IMR-90 (cell line): Measurements from ENCODE around the gene CAMTA1. TPM values are rescaled to one million over a fixed set of nuclear protein-coding genes. Genes with fewer than 3 reads are reported as not detected.

ENCODE experiments used
- ATAC-seq: fragments of 200-7000 bp; cut with Tn5 transposase; 2 replicates; pipeline ENCODE4 v1.9.1; 2020; ENCODE audit warnings: low read depth, mild to moderate bottlenecking, moderate library complexity
- BruUV-seq: library from RNA; stranded (reverse); fragments of 400-500 nt; replicated peaks from 2 replicates; lab custom pipeline; 2021; lab: Mats Ljungman, UMichigan
- CTCF ChIA-PET: fragments of 300-600 bp; formaldehyde crosslinking; extraction: SDS; loops from one replicate; lab custom pipeline; 2021; ENCODE audit warnings: antibody characterized with exemption; lab: Yijun Ruan, JAX
- POLR2A ChIA-PET: fragments of 300-600 bp; sonication (Branson Sonifier 250); formaldehyde crosslinking; loops from one replicate; lab custom pipeline; 2022; ENCODE audit warnings: antibody characterized with exemption; ENCODE audit not compliant: unreplicated experiment; lab: Charles Lee
- DNase-seq: peaks from one replicate; pipeline ENCODE4 v3.0.0; 2013
- H2AFZ ChIP-seq: replicated peaks from 2 replicates; pipeline ENCODE3; 2013; ENCODE audit warnings: low read length, mild to moderate bottlenecking; ENCODE audit not compliant: poor library complexity
- H2AK5ac ChIP-seq: 2 replicates; pipeline ENCODE4 v1.6.1; 2013; ENCODE audit warnings: low read depth, low read length, inconsistent platforms
- H2AK9ac ChIP-seq: replicated peaks from 2 replicates; pipeline ENCODE3; 2013; ENCODE audit warnings: mild to moderate bottlenecking, low read depth, low read length, moderate library complexity; ENCODE audit not compliant: poor library complexity
- H2BK120ac ChIP-seq: 2 replicates; pipeline ENCODE4 v1.6.1; 2013; ENCODE audit warnings: low read depth, low read length, inconsistent platforms
- H2BK15ac ChIP-seq: 3 replicates; pipeline ENCODE4 v1.6.1; 2013; ENCODE audit warnings: low read depth, low read length, inconsistent platforms
- H2BK20ac ChIP-seq: 2 replicates; pipeline ENCODE4 v1.6.1; 2013; ENCODE audit warnings: low read depth, mild to moderate bottlenecking, inconsistent platforms, low read length, moderate library complexity
- H2BK5ac ChIP-seq: 2 replicates; pipeline ENCODE4 v1.6.1; 2013; ENCODE audit warnings: mild to moderate bottlenecking, low read depth, low read length, inconsistent platforms; ENCODE audit not compliant: poor library complexity, severe bottlenecking
- H3K14ac ChIP-seq: replicated peaks from 2 replicates; pipeline ENCODE4 v1.6.1; 2013; ENCODE audit warnings: low read depth, low read length, inconsistent platforms
- H3K18ac ChIP-seq: 2 replicates; pipeline ENCODE4 v1.6.1; 2013; ENCODE audit warnings: low read depth, low read length, control low read depth
- H3K23ac ChIP-seq: 2 replicates; pipeline ENCODE4 v1.6.1; 2013; ENCODE audit warnings: low read depth, low read length, inconsistent platforms
- H3K27ac ChIP-seq: 2 replicates; pipeline ENCODE4 v1.5.1; 2013; ENCODE audit warnings: mild to moderate bottlenecking, control low read depth, low read length; ENCODE audit not compliant: insufficient read depth
- H3K27me3 ChIP-seq: 2 replicates; pipeline ENCODE4 v1.6.1; 2013; ENCODE audit warnings: low read length; ENCODE audit not compliant: control insufficient read depth, insufficient read depth
- H3K36me3 ChIP-seq: 2 replicates; pipeline ENCODE4 v1.6.1; 2013; ENCODE audit warnings: low read length, mixed read lengths; ENCODE audit not compliant: control insufficient read depth, insufficient read depth
- H3K4ac ChIP-seq: 2 replicates; pipeline ENCODE4 v1.6.1; 2013; ENCODE audit warnings: low read depth, low read length, inconsistent platforms
- H3K4me1 ChIP-seq: 2 replicates; pipeline ENCODE4 v1.6.1; 2013; ENCODE audit warnings: low read length, mixed read lengths; ENCODE audit not compliant: control insufficient read depth, insufficient read depth
- H3K4me2 ChIP-seq: 2 replicates; pipeline ENCODE4 v1.6.1; 2013; ENCODE audit warnings: low read depth, mild to moderate bottlenecking, control low read depth, low read length, moderate library complexity
- H3K4me3 ChIP-seq: 2 replicates; pipeline ENCODE4 v1.5.1; 2013; ENCODE audit warnings: low read depth, mild to moderate bottlenecking, control low read depth, low read length, moderate library complexity; ENCODE audit not compliant: insufficient read depth
- H3K56ac ChIP-seq: 2 replicates; pipeline ENCODE4 v1.6.1; 2013; ENCODE audit warnings: low read length, inconsistent platforms; ENCODE audit not compliant: insufficient read depth; ENCODE audit errors: extremely low read depth
- H3K79me1 ChIP-seq, 2 experiments: 2 replicates each; pipeline ENCODE4 v1.6.1; 2013; ENCODE audit warnings: low read length in 2 of 2, inconsistent platforms in 1 of 2, low read depth in 1 of 2
- H3K9ac ChIP-seq: 2 replicates; pipeline ENCODE4 v1.6.1; 2013; ENCODE audit warnings: low read depth, low read length, control low read depth
- H3K9me1 ChIP-seq: 2 replicates; pipeline ENCODE4 v1.6.1; 2013; ENCODE audit warnings: low read length, inconsistent platforms; ENCODE audit not compliant: insufficient read depth
- H3K9me3 ChIP-seq: 2 replicates; pipeline ENCODE4 v1.6.1; 2013; ENCODE audit warnings: low read length; ENCODE audit not compliant: control insufficient read depth, insufficient read depth
- H4K20me1 ChIP-seq: 2 replicates; pipeline ENCODE4 v1.6.1; 2013; ENCODE audit warnings: low read length, inconsistent platforms; ENCODE audit not compliant: insufficient read depth
- H4K5ac ChIP-seq: 2 replicates; pipeline ENCODE4 v1.6.1; 2013; ENCODE audit warnings: mild to moderate bottlenecking, low read depth, low read length, control low read depth
- H4K8ac ChIP-seq, 2 experiments: 2 replicates each; pipeline ENCODE4 v1.6.1; 2013; ENCODE audit warnings: low read depth in 2 of 2, low read length in 2 of 2, control low read depth in 1 of 2, inconsistent platforms in 1 of 2
- H4K91ac ChIP-seq: 2 replicates; pipeline ENCODE4 v1.6.1; 2013; ENCODE audit warnings: low read depth, low read length, inconsistent platforms; ENCODE audit not compliant: insufficient read depth
- BHLHE40 ChIP-seq: fragments of 150-350 bp; IDR thresholded peaks from 2 replicates; pipeline ENCODE4 v1.6.1; 2016; ENCODE audit warnings: mild to moderate bottlenecking, low read depth, low read length
- CHD1 ChIP-seq: IDR thresholded peaks from 2 replicates; pipeline ENCODE4 v1.6.1; 2012; ENCODE audit warnings: low read depth, low read length, improper control_type of control experiment
- FOS ChIP-seq: fragments of 150-350 bp; IDR thresholded peaks from 2 replicates; pipeline ENCODE4 v1.6.1; 2016; ENCODE audit warnings: low read depth, low read length
- MAFK ChIP-seq: IDR thresholded peaks from 2 replicates; pipeline ENCODE4 v1.6.1; 2012; ENCODE audit warnings: low read depth, low read length, improper control_type of control experiment
- MXI1 ChIP-seq: IDR thresholded peaks from 2 replicates; pipeline ENCODE4 v1.6.1; 2012; ENCODE audit warnings: low read depth, mild to moderate bottlenecking, low read length, moderate library complexity, borderline replicate concordance
- POLR2A ChIP-seq: IDR thresholded peaks from 2 replicates; pipeline ENCODE4 v1.6.1; 2012; ENCODE audit warnings: mild to moderate bottlenecking, low read depth, low read length
- RCOR1 ChIP-seq: IDR thresholded peaks from 2 replicates; pipeline ENCODE4 v1.6.1; 2012; ENCODE audit warnings: mild to moderate bottlenecking, low read length, improper control_type of control experiment; ENCODE audit not compliant: insufficient replicate concordance
- RFX5 ChIP-seq: IDR thresholded peaks from 2 replicates; pipeline ENCODE4 v1.8.0; 2012; ENCODE audit warnings: low read depth, mild to moderate bottlenecking, low read length, moderate library complexity
- WGBS, 2 experiments: methylation state at CpG; one replicate each; pipeline versions ENCODE4 v1.1.5 to v1.1.7; 2013; ENCODE audit warnings: missing lambda C conversion rate in 2 of 2; ENCODE audit not compliant: insufficient read length in 1 of 2; ENCODE audit errors: extremely low coverage in 2 of 2; 5-methylcytosine and 5-hydroxymethylcytosine counted together
- dilution Hi-C: fragments of 300-500 bp; cut with HindIII; formaldehyde crosslinking; loops from one replicate; pipeline ENCODE4 v1.14.3; 2018; ENCODE audit warnings: low sequenced_read_pairs; ENCODE audit not compliant: unreplicated experiment
- in situ Hi-C: fragments of 300-500 bp; cut with MboI; formaldehyde crosslinking; loops from 3 replicates; pipeline ENCODE4 v1.14.3; 2019; ENCODE audit warnings: low sequenced_read_pairs, inconsistent platforms, mixed read lengths
- intact Hi-C: fragments of 100-400 bp; cut with micrococcal nuclease; formaldehyde crosslinking; loops from 2 replicates; pipeline ENCODE4 v1.10.0; 2022
- polyA plus RNA-seq, 3 experiments: library from polyadenylated mRNA; depleted of rRNA; stranded (reverse); fragments of >200 nt; gene quantifications; 2 replicates each; pipeline ENCODE4 v1.2.3, GENCODE V29; 2012; ENCODE audit warnings: low replicate concordance in 1 of 3
- total RNA-seq: library from RNA; depleted of rRNA; stranded (reverse); fragments of >200 nt; gene quantifications from 2 replicates; pipeline ENCODE4 v1.2.3, GENCODE V29; 2012
- TF ChIP-seq, protein P1 (sequence below): conservative IDR thresholded peaks from 2 replicates; pipeline ENCODE4 v1.5.1; 2012; ENCODE audit warnings: mild to moderate bottlenecking, low read depth, low read length, improper control_type of control experiment
- TF ChIP-seq, protein P2 (sequence below): fragments of 150-350 bp; IDR thresholded peaks from 2 replicates; pipeline ENCODE4 v1.6.1; 2016; ENCODE audit warnings: low read depth, mild to moderate bottlenecking, low read length, moderate library complexity, borderline replicate concordance

CAMTA1 gene
- total and polyA plus RNA-seq, 2 of the 4 experiments (the other 2 are of a cell fraction), result 35.5 to 74.3 TPM

DNA sequence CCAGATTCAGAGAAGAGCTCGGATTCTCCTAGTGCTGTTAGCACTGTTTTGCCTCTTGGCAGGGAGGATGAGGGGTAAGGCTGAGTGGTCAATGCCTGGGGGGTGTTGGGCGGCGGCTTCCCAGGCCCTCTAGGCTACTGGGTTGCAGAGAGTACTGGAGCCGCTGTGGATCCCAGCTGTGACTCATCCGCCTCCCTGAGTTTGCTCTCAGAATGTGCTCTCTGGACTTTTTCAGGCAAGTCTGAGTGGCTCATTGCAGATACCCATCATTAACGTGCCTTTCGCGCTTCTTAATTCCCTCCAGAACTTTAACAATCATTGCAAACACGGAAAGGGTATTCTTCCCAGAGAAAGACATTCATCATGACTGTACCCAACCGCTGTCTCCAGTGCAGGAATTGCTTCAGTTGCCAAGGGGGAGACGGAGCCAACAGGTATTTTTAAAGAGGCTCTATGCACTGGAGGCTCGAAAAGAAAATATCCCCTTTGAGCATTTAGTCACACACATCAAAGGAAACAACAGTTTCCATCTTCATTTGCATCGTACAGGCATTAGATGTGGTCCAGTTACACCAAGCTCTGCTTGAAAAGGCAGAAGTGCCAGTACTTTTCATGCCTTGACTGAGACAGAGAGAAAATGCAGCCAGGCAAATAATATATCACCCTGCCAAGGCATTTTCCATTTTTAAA lies 14.4 kb upstream of the CAMTA1 start:
- Histone ChIP-seq H2BK15ac (no peak overlapping the region), H3K36me3 (no peaks in the 10 kb centered on the region), H3K4me3 (no peak overlapping the region), H2AK5ac (no peak overlapping the region), H4K8ac (no peak overlapping the region), H4K20me1 (no peaks in the 10 kb centered on the region), H4K91ac (no peak overlapping the region), H2AFZ (peak overlapping the region; percentile 25), H3K18ac (no peak overlapping the region), H2BK120ac (no peak overlapping the region), H3K4ac (no peak overlapping the region), H3K23ac (no peak overlapping the region), H3K14ac (no peak overlapping the region), H3K56ac (no peak overlapping the region), H3K79me1 (no peaks in the 10 kb centered on the region), H3K4me2 (no peak overlapping the region), H3K9me3 (no peaks in the 10 kb centered on the region), H3K4me1 (no peaks in the 10 kb centered on the region), H2AK9ac (no peak overlapping the region), H4K5ac (no peak overlapping the region), H3K27ac (no peak overlapping the region), H3K9ac (no peak overlapping the region), H2BK20ac (no peak overlapping the region), H3K27me3 (peaks cover 9% of the 10 kb centered on the region), H3K9me1 (no peaks in the 10 kb centered on the region), H2BK5ac (no peak overlapping the region)
- 52% methylated on average over 5 of the region's 13 CpGs; no CpG with 5 or more reads in 1 of the 2 experiments for WGBS, 2 experiments
- TF ChIP-seq BHLHE40, result no peak
- no peak for TF ChIP-seq POLR2A
- no peak for TF ChIP-seq CHD1
- no peak for TF ChIP-seq FOS
- no peak for TF ChIP-seq MAFK
- TF ChIP-seq, protein P1, sequence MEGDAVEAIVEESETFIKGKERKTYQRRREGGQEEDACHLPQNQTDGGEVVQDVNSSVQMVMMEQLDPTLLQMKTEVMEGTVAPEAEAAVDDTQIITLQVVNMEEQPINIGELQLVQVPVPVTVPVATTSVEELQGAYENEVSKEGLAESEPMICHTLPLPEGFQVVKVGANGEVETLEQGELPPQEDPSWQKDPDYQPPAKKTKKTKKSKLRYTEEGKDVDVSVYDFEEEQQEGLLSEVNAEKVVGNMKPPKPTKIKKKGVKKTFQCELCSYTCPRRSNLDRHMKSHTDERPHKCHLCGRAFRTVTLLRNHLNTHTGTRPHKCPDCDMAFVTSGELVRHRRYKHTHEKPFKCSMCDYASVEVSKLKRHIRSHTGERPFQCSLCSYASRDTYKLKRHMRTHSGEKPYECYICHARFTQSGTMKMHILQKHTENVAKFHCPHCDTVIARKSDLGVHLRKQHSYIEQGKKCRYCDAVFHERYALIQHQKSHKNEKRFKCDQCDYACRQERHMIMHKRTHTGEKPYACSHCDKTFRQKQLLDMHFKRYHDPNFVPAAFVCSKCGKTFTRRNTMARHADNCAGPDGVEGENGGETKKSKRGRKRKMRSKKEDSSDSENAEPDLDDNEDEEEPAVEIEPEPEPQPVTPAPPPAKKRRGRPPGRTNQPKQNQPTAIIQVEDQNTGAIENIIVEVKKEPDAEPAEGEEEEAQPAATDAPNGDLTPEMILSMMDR, result no peak
- no peak for TF ChIP-seq RFX5
- TF ChIP-seq, protein P2, sequence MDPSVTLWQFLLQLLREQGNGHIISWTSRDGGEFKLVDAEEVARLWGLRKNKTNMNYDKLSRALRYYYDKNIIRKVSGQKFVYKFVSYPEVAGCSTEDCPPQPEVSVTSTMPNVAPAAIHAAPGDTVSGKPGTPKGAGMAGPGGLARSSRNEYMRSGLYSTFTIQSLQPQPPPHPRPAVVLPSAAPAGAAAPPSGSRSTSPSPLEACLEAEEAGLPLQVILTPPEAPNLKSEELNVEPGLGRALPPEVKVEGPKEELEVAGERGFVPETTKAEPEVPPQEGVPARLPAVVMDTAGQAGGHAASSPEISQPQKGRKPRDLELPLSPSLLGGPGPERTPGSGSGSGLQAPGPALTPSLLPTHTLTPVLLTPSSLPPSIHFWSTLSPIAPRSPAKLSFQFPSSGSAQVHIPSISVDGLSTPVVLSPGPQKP, result no peak
- TF ChIP-seq RCOR1, result no peak
- TF ChIP-seq MXI1, result no peak
- in situ Hi-C loops (no loop called here), intact Hi-C loops (no loop called here), dilution Hi-C loops (no loop called here)
- BruUV-seq, result no TSS peak
- ChIA-PET CTCF (no interaction called here), POLR2A (no interaction called here)
- ATAC-seq (peak; percentile 97), DNase-seq (peak; percentile 50)
